ENCODE data around the gene SYNDIG1.

- no peak for TF ChIP-seq CTCF (IDR thresholded peaks at IDR 0.05)
- TF ChIP-seq POLR2AphosphoS5 (IDR thresholded peaks at IDR 0.05; ENCODE audit: low read depth, low read length), result no peak
- no peak for TF ChIP-seq TCF7L2 (IDR thresholded peaks at IDR 0.05; ENCODE audit: low read depth, low read length)
Observed at GRCh38 chr20:24670981-24671380, 201.6 kb downstream of the SYNDIG1 start.

All from Panc1 (cell line).